ENCODE results near the gene PACS1.
"Not testable (repeated sequence)": the region's sequence is repeated elsewhere in the genome, so short reads cannot be mapped to it uniquely, and the experiment has no call there.

Gene PACS1

DNA sequence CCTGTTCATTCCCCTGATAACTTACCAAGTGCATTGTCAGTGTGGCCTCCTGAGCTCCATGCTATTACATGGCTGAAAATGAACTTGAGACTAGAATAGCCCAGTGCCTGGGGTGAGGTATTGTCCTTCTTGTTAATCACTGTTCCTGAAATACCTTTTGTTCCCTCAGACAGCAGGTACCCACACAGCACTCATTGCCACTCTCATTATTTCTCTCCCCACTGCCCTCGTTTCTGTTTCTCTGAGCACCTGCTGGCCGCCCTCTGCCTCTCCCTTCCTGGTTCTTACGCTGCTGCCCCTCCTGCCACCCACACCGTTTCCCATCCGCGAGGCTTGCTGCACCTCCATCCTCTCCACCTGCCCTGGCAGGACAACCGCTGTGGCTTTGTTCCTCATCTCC, 161.5 kb downstream of the PACS1 start:
- DNase-seq = no peak

DNA sequence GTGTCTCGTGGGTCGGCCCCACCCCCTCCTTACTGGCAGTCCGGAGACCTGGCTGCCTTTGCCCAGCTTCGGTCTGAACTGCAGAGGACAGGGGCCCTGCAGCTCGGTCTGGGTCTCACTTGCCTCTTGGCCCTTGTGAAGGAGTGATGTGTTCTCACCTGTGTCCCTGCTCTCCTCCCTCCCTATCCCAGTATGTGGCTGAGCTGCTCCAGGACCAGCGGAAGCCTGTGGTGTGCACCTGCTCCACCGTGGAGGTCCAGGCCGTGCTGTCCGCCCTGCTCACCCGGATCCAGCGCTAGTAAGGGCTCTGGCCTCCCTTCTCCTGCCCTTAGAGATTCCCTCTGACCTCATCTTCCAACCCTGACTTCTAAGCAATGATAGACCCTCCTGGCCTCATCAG, 162.7 kb downstream of the PACS1 start:
- DNase-seq = no peak

DNA sequence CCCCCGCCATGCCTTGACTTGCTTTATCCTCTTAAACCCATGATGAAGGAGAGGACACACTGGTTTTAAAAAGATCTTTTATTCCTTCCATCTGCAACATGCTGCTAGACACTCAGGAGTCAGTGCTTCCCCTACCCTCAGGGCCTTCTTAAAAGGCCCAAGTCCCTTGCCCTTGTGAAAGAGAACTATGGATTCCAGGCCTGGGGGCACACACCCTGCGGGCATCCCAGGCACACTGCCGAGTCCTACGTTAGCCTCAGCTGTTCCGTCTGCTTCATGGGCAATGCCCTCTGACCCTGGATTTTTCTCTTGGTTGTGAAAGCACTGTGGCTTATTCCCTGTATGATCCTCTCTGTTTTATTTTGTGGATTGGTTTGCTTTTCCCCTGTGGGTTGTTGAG, 163.2 kb downstream of the PACS1 start:
- DNase-seq = no peak

DNA sequence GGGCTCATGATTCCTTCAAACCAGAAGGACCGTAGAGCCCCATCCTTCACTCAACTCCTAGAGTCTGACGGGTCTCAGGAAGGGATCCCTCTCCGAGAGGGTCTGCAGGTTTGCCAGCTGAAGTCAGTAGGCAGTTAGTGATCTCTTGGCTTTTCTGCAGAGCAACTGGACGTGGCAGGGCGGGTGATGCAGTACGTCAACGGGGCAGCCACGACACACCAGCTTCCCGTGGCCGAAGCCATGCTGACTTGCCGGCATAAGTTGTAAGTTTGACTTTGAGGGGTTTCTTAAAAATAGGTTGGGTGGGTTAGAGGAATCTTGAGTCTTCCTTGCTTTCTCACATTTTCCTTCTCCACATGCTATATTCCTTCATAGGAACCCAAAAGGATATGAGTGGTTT, 165.1 kb downstream of the PACS1 start:
- DNase-seq = no peak

DNA sequence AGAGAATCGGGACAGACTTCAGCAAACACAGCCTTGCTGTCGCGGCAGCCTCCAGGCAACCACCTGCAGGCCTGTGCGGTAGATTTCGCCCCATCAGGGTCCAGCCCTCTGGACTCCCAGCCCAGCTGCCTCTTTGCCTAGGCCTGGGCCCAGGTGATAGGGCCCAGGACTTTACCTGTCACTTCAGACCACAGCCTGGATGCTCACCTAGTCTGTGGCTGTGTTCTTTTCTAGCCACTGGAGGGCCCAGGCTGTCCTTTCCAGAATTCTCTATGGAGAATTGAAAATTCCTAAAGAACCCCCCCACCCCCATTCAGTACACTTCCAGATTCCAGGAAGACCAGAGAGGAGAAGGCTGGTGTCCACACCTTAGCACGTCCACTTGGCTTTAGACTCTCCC, 167.8 kb downstream of the PACS1 start:
- no peak for DNase-seq

DNA sequence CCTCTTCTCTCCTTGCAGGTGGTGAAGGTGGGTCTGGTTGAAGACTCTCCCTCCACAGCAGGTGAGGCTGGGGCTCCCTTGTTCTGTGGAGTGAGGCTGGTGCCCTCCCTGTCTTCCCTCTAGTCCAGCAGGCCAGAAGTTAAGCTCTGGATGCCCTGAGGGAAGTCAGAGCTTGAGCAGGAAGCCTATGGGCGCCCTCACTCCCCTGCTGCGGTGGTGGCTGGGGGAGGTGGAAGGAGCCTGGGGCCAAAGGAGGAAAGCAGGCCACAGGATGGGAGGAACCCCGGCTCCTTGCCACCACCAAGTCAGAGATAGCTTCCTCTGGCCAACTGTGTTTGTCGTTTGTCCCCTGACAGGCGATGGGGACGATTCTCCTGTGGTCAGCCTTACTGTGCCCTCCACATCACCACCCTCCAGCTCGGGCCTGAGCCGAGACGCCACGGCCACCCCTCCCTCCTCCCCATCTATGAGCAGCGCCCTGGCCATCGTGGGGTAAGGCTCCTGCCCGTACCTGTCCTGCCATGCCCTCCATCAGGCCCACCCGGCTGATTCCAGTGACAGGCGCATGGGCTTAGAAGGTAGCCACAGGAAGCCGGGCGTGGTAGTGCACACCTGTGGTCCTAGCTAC, 168.8 kb downstream of the PACS1 start:
- DNase-seq = no peak

DNA sequence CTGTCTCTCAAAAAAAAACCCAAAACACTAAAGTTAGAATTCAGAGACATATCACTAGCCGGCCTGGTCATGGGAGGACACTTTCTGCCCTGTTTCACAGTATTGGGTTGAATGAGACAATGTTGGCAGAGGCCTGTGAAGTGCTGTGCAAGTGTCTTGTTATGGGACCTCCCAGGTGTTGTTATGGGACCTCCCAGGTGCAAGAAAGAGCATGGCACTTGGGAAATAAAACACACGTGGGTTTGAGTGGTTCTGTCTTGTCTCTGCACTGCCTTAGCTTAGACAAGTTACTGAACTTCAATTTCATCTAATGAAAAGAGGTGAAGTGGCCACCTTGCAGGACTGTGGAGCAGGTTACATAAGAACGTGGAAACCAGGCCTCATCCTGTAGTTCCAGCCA, 169.4 kb downstream of the PACS1 start:
- DNase-seq = no peak

DNA sequence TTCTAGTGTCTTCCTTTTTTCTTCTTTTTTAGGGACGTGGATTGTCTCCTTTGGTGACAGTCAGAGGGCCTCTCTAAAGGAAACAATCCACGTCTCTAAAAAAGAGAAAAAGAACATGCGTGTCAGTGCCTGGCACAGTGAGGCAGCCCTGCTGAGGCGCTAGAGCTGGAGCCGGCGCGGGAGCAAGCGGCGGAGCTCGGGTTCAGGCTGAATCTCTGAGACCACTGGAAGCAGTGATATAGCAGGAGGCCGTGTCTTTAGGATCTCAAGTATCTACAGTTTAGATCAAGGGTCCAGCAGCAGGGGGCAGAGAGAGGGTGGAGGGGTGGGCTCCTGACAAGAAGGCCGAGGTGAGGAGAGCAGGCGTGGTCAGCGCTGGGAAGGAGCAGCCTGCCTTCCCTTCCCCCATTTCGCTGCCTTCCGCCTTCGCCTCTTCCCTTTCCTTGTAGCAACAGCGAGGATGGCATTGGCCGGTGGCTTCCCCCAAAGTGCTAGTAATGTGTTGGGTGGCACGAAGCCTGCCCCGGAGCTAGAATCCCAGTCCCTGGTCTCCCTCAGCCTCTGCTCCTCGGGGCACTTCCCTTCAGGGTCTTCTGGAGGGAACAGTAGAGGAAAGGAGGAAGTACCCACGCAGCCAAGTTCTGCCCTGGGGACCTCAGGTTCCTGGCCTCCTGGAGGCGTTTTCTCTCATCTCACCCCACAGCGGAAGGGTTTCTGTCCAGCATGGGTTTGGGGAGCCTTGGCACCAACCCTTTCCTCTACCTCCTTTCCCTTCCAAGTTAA, 170.1 kb downstream of the PACS1 start:
- DNase-seq = no peak

DNA sequence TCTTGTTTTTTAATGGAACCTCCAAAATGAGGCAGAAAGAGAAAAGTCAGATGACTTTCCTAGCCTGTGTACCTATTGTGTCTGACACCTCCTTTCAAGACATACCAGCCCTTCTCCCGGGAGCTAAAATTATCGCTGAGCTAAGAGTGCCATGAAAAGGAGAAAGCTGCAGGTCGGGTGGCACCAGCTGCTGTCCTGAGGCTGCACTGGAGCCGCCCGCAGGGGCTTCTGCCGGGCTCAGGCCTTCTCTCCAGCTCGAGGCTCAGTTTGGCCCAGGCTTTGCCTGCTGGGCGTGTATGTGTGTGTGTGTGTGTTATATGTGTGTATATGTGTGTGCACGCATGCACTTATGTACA, 170.7 kb downstream of the PACS1 start:
- DNase-seq = no peak

DNA sequence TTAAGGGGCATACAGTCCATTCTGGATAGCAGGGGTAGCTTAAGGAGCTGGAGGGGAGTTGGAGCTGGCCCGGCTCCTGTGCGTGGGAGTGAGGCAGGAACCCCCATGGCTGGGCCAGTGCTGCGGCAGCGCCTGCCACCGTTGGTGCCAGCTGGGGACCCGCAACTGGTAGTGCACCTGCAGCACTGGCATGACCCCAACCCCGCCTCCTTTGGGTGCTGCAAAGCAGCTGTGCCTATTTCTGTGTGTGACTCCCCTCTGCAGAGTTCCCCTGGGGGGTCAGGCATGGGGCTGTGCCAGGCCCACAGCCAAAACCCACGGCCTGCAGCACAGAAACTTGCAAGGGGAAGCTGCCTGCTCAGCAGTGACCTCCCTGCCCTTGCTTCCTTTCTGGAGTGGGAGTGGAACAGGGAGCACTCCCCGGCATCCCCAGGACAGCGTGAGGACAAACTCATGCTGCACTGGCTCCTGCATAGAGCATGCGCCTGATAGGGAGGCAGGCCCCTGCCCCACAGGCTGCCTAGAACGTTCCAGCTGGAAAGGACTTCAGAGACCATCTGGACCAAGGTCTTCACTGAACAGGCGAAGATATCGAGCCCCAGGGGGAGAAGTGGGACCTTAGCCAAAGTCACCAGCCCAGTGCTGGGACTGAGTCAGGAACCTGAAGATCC, 172.2 kb downstream of the PACS1 start:
- no peak for DNase-seq

DNA sequence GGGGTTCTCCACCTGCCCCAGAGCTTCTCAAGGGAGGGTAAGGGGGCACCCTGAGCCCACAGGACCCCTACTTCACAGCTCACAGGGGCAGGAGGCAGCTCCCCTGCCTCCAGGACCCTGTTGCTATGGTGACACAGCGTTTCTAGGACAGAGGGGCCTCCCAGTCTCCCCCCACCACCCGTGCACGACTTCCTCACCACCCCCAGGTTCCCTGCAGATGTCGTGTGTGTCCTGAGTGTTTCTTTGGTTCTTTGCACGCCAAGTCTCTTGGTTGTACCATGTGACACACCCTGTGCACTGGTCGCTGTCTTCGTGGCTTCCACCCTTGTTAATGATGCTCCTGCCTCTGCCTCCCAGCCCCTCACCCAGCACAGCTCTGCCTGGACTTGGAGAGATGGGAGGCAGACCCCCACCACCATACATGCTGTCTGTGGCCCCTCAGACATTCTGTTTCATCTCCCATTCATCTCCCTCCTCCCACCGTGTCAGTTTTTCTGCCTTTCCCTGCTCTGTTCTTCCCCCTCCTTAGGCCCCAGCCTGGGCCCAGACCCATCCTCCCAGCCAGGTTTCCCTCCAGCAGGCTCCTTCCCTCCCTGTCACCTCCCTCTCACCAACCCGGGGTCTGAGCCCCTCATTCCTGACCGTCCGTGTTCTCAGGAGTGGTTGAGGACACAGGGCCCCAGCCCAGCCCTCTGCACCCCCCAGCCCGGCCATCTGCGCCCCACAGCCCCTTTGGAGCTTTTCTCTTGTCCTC, 173.9 kb downstream of the PACS1 start:
- DNase-seq = no peak

DNA sequence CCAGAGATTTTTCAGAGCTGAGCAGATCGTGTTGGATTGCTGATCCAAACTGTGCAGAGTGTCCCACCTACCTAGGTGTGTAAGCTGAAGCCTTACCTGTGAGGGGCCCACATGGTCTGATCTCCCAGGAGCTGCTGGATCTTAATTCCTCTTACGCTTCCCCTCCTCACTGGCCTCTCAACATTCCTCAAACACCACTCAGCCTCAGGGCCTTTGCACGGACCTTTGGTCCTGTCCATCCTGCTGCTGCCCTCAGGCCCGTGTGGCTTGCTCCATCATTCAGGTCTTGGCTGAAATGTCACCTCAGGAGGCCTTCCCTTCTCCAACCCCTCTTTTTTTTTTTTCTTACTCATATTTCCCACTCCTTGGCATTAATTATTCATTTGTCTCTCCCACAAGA, 177.2 kb downstream of the PACS1 start:
- DNase-seq = no peak

DNA sequence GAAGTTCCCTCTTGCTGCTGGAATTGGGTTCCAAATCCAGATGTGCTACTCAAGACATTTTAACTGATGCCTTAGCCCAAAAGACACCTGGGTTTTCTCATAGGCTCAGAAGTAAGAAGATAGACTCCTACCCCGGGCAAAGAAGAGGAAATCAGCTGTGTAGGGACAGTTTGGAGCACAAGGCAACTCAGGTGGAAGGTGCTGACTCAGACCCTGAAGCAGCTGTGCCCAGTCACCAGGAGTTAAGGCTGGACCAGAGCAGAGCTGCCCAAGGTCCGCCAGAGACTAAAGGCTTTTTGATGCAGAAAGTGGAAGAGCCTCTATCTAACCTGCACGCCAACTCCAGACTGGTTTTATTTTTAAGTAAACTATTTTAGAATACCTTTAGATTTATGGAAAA, 177.7 kb downstream of the PACS1 start:
- no peak for DNase-seq

DNA sequence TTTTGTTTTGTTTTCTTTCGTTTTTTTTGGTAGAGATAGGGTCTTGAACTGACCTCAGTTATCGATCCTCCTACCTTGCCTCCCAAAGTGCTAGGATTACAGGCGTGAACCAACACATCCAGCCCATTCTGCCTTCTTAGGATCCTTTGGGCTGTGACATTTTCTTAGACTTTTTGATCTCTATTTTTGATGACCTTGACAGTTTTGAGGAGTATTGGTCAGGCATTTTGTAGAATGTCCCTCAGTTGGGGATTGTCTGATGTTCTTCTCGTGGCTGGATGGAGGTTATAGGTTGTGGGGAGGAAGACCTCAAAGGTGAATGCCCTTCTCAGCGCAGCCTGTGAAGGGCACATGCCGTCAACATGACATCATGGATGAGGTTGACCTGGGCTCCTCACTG, 178.8 kb downstream of the PACS1 start:
- no peak for DNase-seq

DNA sequence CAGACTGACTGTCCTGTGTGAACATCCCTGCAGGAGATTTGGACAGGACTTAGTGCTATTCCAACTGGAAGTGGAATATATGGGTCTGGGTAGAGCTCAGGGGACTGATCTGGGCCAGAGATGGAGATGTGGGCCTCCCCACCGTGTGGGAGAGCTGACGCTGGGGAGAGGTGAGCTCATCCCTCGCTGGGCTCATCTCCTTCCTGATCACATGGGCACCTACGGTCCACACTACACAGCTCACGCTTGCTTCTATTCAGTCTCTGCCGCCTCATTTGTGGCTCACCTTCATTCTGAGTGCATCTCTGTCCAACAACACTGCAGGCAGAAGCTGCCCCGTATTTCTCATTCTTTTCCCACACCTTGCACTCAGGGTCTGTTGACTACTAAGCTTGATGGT, 181.7 kb downstream of the PACS1 start:
- no peak for DNase-seq

DNA sequence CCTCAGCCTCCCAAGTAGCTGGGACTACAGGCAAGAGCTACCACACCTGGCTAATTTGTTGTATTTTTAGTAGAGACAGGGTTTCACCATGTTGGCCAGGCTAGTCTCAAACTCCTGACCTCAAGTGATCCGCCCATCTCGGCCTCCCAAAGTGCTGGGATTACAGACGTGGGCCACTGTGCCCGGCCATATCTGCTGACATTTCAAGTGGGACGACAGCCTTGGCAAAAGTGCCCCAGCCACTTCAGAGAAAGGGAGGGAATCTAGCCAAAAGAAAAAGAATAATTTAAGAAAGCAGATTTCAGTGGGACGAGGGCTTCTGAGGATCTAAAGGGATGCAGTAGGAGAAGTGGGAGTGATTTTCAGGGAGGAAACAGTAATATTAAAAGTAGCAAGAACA, 183.0 kb downstream of the PACS1 start:
- not testable (repeated sequence) for DNase-seq

DNA sequence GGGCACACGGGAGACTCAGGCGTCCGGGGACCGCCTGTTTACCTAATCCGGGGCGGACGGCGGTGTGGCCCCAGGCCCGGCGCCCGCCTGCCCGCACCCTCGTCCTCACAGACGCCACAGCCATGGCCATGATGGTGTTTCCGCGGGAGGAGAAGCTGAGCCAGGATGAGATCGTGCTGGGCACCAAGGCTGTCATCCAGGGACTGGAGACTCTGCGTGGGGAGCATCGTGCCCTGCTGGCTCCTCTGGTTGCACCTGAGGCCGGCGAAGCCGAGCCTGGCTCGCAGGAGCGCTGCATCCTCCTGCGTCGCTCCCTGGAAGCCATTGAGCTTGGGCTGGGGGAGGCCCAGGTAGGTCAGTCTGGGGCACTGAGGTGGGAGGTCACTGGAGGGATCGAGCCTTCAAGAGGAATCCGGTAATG, 188.4 kb downstream of the PACS1 start:
- no peak for DNase-seq

DNA sequence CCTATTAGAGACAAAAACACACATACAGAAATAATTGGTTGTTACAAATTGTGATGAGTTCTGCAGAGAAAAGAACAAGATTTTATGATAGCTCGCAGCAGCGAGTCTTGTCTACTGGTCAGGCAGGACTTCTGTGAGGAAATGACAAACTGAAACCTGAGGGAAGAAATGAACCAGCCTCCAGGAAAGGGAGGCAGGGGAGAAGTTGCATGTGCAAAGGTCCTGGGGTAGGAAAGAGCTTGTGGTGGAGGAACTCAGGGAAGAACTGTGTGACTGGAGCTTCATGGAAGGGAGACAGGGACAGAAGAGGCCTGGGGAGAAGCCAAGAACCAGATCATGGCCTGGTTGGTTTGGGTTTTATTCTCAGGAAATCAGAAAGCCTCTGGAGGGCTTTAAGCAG, 189.2 kb downstream of the PACS1 start:
- no peak for DNase-seq

DNA sequence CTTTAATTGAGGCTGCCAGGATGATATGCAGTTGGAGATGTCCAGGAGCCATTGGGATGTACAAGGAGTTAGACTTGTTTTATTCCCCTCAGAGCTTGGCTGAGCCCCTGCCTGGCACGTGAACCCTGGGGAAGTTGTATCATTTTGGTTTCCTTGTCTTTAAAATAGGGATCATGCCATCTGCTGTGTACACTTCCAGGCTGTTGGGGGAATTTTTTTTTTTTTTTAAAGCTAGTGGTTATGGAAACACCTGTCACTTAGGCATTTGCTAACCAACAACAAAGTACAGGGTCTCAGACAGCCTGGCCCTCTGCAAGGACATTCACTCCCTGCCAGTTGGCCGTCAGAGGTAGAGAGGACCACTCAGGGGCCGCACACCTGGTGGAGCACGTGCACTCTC, 189.9 kb downstream of the PACS1 start:
- DNase-seq = no peak

DNA sequence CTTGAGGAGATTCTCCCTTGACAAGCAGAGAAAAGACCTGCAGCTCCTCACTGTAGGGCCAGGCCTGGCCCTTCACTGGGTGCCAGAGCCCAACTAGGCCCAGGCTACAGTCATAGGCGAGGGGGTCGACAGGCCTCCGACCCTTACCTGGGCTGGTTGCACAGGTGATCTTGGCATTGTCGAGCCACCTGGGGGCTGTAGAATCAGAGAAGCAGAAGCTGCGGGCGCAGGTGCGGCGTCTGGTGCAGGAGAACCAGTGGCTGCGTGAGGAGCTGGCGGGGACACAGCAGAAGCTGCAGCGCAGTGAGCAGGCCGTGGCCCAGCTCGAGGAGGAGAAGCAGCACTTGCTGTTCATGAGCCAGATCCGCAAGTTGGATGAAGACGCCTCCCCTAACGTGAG, 191.5 kb downstream of the PACS1 start:
- DNase-seq = no peak

DNA sequence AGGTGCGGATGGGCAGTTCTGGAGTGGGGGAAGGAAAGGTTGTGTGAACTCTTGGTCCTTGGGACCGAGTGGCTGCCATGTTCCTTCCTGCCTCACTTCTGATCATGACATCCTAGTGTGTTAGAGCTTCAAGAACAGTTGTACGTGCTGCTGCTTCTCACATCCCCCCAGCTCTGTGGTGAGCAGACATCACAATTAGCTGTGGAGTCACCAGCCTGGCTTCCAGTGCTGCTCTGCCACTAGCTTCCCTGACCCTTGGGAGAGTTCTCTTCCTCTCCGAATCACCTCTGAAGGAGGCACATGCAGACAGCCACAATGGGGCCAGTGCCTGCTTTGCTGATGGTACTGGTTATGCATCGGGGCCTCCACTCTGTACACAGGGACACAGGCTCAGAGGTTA, 192.1 kb downstream of the PACS1 start:
- DNase-seq = no peak

DNA sequence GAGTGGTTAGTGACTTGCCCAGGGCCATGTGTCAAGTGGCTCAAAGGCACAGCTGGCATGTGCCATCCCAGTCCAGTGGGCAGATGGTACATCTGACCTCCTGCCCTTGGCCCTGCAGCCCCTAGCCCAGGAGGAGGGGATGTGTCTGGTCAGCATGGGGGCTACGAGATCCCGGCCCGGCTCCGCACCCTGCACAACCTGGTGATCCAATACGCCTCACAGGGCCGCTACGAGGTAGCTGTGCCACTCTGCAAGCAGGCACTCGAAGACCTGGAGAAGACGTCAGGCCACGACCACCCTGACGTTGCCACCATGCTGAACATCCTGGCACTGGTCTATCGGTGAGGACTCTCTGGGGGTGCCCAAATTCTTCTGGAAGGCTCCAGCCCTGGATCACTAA, 192.6 kb downstream of the PACS1 start:
- DNase-seq = no peak

DNA sequence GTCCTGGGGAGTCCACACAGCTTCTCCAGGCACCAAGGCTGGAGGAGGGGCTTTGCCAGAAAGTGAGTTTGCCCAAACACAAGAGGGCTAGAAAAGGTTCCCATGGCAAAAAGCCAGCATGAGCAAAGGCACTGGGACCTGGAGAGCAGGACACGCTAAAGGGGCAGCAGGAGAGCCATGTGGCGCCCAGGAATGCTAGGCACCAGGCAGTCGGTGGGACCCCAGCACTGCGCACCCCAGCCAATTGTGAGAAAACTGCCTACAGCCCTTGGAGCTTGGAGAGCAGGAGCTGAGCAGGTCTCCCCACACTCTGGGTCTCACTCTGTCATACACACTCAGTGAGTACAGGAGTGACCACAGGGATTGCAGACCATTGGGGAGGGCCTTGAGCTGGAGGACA, 193.2 kb downstream of the PACS1 start:
- no peak for DNase-seq

DNA sequence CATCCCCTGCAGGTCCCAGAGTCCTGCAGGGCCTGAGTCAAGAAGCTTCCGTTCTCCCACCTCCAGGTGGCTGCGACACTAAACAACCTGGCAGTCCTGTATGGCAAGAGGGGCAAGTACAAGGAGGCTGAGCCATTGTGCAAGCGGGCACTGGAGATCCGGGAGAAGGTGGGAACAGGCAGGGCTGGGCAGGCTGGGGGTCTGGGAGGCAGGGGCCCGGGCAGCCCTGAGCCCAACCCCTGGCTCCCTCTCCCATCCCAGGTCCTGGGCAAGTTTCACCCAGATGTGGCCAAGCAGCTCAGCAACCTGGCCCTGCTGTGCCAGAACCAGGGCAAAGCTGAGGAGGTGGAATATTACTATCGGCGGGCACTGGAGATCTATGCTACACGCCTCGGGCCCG, 193.7 kb downstream of the PACS1 start:
- DNase-seq = no peak

All from stimulated activated CD4-positive, alpha-beta T cell treated with anti-CD3 and anti-CD28 coated beads, Interleukin-15, amount 100 ng/mL, for 24 hours (primary cell).